PC-9 (cell line): ENCODE data around the gene C1orf21. TPM values are rescaled to one million over a fixed set of nuclear protein-coding genes. Genes with fewer than 3 reads are reported as not detected.

Experiments used
- BruUV-seq: library from RNA; stranded (reverse); fragments of 400-500 nt; replicated peaks from 2 replicates; lab custom pipeline; 2021; lab: Mats Ljungman, UMichigan
- CTCF ChIA-PET: fragments of 300-600 bp; sonication (Branson Sonifier 250); formaldehyde crosslinking; loops from one replicate; lab custom pipeline; 2022; ENCODE audit warnings: antibody characterized with exemption; lab: Charles Lee
- POLR2A ChIA-PET: fragments of 300-600 bp; sonication (Branson Sonifier 250); formaldehyde crosslinking; loops from one replicate; lab custom pipeline; 2022; ENCODE audit warnings: antibody characterized with exemption; ENCODE audit not compliant: unreplicated experiment; lab: Charles Lee
- DNase-seq, 2 experiments: peaks; one replicate each; pipeline versions ENCODE4 v3.0.0 to v3.0.0-alpha.2; 2015 to 2022; ENCODE audit warnings: mixed read lengths in 1 of 2
- H2AFZ ChIP-seq: fragments of 200-600 bp; sonication (generic); 2 replicates; pipeline ENCODE4 v1.8.1; 2017; ENCODE audit warnings: antibody characterized with exemption
- H3F3A ChIP-seq: fragments of 200-600 bp; sonication (generic); 2 replicates; pipeline ENCODE4 v1.8.1; 2017; ENCODE audit warnings: antibody characterized with exemption, mild to moderate bottlenecking, low read depth; ENCODE audit not compliant: insufficient read depth
- H3K27ac ChIP-seq: fragments of 200-600 bp; sonication (generic); 2 replicates; pipeline ENCODE4 v1.6.1; 2016; ENCODE audit warnings: mixed run types
- H3K27me3 ChIP-seq: fragments of 200-600 bp; sonication (generic); 2 replicates; pipeline ENCODE4 v1.6.1; 2016; ENCODE audit warnings: low read depth, mixed run types; ENCODE audit not compliant: insufficient read depth
- H3K36me3 ChIP-seq: fragments of 200-600 bp; sonication (generic); 2 replicates; pipeline ENCODE4 v1.6.1; 2016; ENCODE audit warnings: low read depth, mixed run types
- H3K4me1 ChIP-seq: fragments of 200-600 bp; sonication (generic); replicated peaks from 2 replicates; pipeline ENCODE4 v1.6.1; 2016; ENCODE audit warnings: mixed run types; ENCODE audit not compliant: insufficient read depth
- H3K4me2 ChIP-seq: fragments of 200-600 bp; sonication (generic); 2 replicates; pipeline ENCODE4 v1.6.1; 2017; ENCODE audit warnings: mixed run types
- H3K4me3 ChIP-seq: fragments of 200-600 bp; sonication (generic); 2 replicates; pipeline ENCODE4 v1.6.1; 2016; ENCODE audit warnings: mixed run types
- H3K79me2 ChIP-seq: fragments of 200-600 bp; sonication (generic); 2 replicates; pipeline ENCODE4 v1.6.1; 2017; ENCODE audit warnings: low read depth, mixed run types
- H3K9me2 ChIP-seq: fragments of 200-600 bp; sonication (generic); 2 replicates; pipeline ENCODE4 v1.8.1; 2017; ENCODE audit warnings: mild to moderate bottlenecking; ENCODE audit not compliant: insufficient read depth
- H3K9me3 ChIP-seq: fragments of 200-600 bp; sonication (generic); 2 replicates; pipeline ENCODE4 v1.8.1; 2016; ENCODE audit warnings: low read depth; ENCODE audit not compliant: insufficient read depth
- H4K20me1 ChIP-seq: fragments of 200-600 bp; sonication (generic); 2 replicates; pipeline ENCODE4 v1.8.1; 2017; ENCODE audit not compliant: insufficient read depth
- EZH2 ChIP-seq: fragments of 200-600 bp; sonication (generic); IDR thresholded peaks from 2 replicates; pipeline ENCODE4 v1.8.0; 2017; ENCODE audit warnings: antibody characterized with exemption, low read depth
- intact Hi-C: fragments of 100-400 bp; cut with micrococcal nuclease; formaldehyde crosslinking; loops from one replicate; pipeline ENCODE4 v1.10.0; 2022; ENCODE audit not compliant: unreplicated experiment
- total RNA-seq: library from RNA; stranded (reverse); gene quantifications from 2 replicates; pipeline ENCODE4 v1.2.3, GENCODE V29; 2021
- TF ChIP-seq, protein P1 (sequence below): fragments of 200-600 bp; sonication (generic); conservative IDR thresholded peaks from 2 replicates; pipeline ENCODE4 v1.6.1; 2017; ENCODE audit warnings: mixed run types, antibody characterized with exemption, mild to moderate bottlenecking, moderate library complexity

Gene C1orf21
- total RNA-seq, 1 experiment from 2014 or later, result 13.8 TPM

DNA sequence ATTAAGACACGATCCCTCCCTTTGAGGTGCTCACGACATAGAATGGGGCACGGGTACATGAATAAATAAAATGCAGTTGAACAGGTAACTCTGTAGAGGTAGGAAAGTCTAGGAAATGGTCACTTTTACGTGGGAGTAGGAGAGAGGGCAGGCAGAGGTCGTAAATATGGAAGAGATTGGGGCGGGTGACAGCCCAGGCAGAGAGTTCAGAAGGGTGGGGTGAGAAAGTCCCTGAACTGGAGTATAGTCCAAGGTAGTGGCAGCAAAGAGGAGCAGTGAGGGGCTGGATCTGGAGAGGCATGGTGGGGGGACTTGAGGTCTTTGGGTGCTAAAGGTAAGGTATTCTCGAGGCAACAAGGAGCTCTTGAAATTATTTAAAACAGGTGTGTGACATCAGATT lies 147.9 kb downstream of the C1orf21 start:
- Histone ChIP-seq H3K36me3 (no peaks in the 10 kb centered on the region), H3K79me2 (no peaks in the 10 kb centered on the region), H3K9me2 (0 out of 2 replicates have a peak, but pooled peaks cover 4% of the 10 kb centered on the region), H3K4me2 (no peak overlapping the region), H3F3A (no peaks in the 10 kb centered on the region), H3K9me3 (no peaks in the 10 kb centered on the region; the same call in 1 of the 2 replicates), H4K20me1 (no peaks in the 10 kb centered on the region), H3K4me1 (no peaks in the 10 kb centered on the region), H3K27me3 (no peaks in the 10 kb centered on the region), H3K4me3 (no peak overlapping the region), H2AFZ (no peak overlapping the region), H3K27ac (no peak overlapping the region)
- POLR2A ChIA-PET, result interaction anchor here (0.6 kb wide), 1 partner anchor 148 kb away, joined by 6 read pairs; the partner anchor contains the start of gene C1orf21
- intact Hi-C loops, result no loop called here
- no peak for DNase-seq
- BruUV-seq, result no TSS peak
- TF ChIP-seq EZH2, result no peak
- TF ChIP-seq, protein P1, sequence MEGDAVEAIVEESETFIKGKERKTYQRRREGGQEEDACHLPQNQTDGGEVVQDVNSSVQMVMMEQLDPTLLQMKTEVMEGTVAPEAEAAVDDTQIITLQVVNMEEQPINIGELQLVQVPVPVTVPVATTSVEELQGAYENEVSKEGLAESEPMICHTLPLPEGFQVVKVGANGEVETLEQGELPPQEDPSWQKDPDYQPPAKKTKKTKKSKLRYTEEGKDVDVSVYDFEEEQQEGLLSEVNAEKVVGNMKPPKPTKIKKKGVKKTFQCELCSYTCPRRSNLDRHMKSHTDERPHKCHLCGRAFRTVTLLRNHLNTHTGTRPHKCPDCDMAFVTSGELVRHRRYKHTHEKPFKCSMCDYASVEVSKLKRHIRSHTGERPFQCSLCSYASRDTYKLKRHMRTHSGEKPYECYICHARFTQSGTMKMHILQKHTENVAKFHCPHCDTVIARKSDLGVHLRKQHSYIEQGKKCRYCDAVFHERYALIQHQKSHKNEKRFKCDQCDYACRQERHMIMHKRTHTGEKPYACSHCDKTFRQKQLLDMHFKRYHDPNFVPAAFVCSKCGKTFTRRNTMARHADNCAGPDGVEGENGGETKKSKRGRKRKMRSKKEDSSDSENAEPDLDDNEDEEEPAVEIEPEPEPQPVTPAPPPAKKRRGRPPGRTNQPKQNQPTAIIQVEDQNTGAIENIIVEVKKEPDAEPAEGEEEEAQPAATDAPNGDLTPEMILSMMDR, result no peak
- CTCF ChIA-PET, result no interaction called here

GRCh38 chr1:184535191-184535970 lies 148.6 kb downstream of the C1orf21 start:
- TF ChIP-seq, protein P1, result no peak
- TF ChIP-seq EZH2, result no peak
- Histone ChIP-seq H3K4me2 (no peak overlapping the region), H4K20me1 (no peaks in the 10 kb centered on the region), H3K27ac (no peak overlapping the region), H3K36me3 (no peaks in the 10 kb centered on the region), H3K9me2 (0 out of 2 replicates have a peak, but pooled peaks cover 4% of the 10 kb centered on the region), H2AFZ (no peak overlapping the region), H3K4me1 (no peaks in the 10 kb centered on the region), H3K4me3 (no peak overlapping the region), H3K79me2 (no peaks in the 10 kb centered on the region), H3K27me3 (no peaks in the 10 kb centered on the region), H3K9me3 (peaks cover 4% of the 10 kb centered on the region; the same call in 1 of the 2 replicates), H3F3A (no peaks in the 10 kb centered on the region)
- no TSS peak for BruUV-seq
- POLR2A ChIA-PET, result no interaction called here
- intact Hi-C loops, result no loop called here
- no peak for DNase-seq
- CTCF ChIA-PET, result no interaction called here

DNA sequence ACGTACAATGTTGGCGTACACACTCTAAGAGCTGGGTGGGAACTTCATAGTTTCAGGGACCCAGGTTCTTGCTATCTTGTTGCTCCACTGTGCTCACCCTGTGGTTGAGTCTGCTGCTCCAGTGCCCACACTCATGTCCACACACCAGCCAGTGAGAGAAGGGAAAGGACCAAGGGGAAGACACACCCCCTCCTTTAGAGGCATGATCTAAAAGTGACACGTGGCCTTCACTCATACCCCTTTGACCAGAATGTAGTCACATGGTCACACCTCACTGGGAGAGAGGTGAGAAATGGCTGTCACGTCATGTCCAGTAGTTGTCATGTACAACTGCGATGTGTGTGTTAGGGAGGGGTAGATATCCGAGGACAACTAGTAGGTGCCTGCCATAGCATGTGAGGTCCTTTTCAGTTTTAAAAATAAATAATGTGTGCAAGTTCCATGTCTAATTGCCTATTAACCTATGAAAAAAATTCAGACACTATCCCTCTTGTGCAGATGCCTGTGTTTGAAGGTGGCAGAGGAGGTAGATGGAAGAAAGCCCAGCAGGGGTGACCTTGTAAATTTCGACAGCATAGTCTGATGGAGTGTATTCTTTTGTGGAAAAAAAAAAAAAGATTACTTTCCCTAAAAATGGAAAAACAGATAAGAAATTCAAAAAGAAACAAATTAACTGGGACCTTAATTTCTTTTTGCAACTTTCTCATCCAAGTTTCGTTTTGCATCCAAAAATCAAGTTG lies 149.6 kb downstream of the C1orf21 start:
- DNase-seq, result no peak
- no peak overlapping the region for H3K4me3 ChIP-seq
- no peaks in the 10 kb centered on the region for H3F3A ChIP-seq
- H3K36me3 ChIP-seq, result no peaks in the 10 kb centered on the region
- no peak overlapping the region for H3K27ac ChIP-seq
- POLR2A ChIA-PET, result no interaction called here
- no peak overlapping the region for H2AFZ ChIP-seq
- no peak overlapping the region for H3K4me2 ChIP-seq
- intact Hi-C loops, result no loop called here
- CTCF ChIA-PET, result no interaction called here
- H4K20me1 ChIP-seq, result no peaks in the 10 kb centered on the region
- H3K4me1 ChIP-seq, result no peaks in the 10 kb centered on the region
- TF ChIP-seq, protein P1, result no peak
- no peak for TF ChIP-seq EZH2
- H3K79me2 ChIP-seq, result no peaks in the 10 kb centered on the region
- BruUV-seq, result no TSS peak
- H3K9me3 ChIP-seq, result peaks cover 4% of the 10 kb centered on the region; the same call in 1 of the 2 replicates
- 0 out of 2 replicates have a peak, but pooled peaks cover 4% of the 10 kb centered on the region for H3K9me2 ChIP-seq
- H3K27me3 ChIP-seq, result no peaks in the 10 kb centered on the region
